HCT116 (cell line): ENCODE data around the gene TMEM119.

Source experiments
- ATF3 ChIP-seq: IDR thresholded peaks from 2 replicates; pipeline ENCODE4 v1.6.1; 2012
- CEBPB ChIP-seq: IDR thresholded peaks from 2 replicates; pipeline ENCODE4 v1.6.1; 2012; ENCODE audit warnings: low read depth
- EZH2 ChIP-seq: fragments of 200-600 bp; sonication (generic); IDR thresholded peaks from 2 replicates; pipeline ENCODE4 v1.6.1; 2017; ENCODE audit warnings: antibody characterized with exemption, mixed run types
- EZH2phosphoT487 ChIP-seq: fragments of 200-600 bp; IDR thresholded peaks from 2 replicates; pipeline ENCODE4 v1.6.1; 2018; ENCODE audit warnings: antibody characterized with exemption, borderline replicate concordance
- MAX ChIP-seq: IDR thresholded peaks from 2 replicates; pipeline ENCODE4 v1.6.1; 2012
- POLR2A ChIP-seq: IDR thresholded peaks from 2 replicates; pipeline ENCODE4 v1.7.0; 2011; ENCODE audit warnings: borderline replicate concordance; ENCODE audit not compliant: insufficient read depth, insufficient read length; ENCODE audit errors: extremely low read depth
- YY1 ChIP-seq: IDR thresholded peaks from 2 replicates; pipeline ENCODE4 v1.6.1; 2011; ENCODE audit warnings: low read length, low read depth, moderate library complexity, mild to moderate bottlenecking; ENCODE audit not compliant: insufficient replicate concordance; ENCODE audit errors: extremely low read depth
- ZNF274 ChIP-seq: fragments of 200-500 bp; sonication (Bioruptor generic); IDR thresholded peaks from 2 replicates; pipeline ENCODE4 v1.6.1; 2014; ENCODE audit warnings: mild to moderate bottlenecking, low read depth, low read length, inconsistent platforms
- TF ChIP-seq, protein P1 (sequence below), 3 experiments: fragments of 200-600 bp in 1 of 3; sonication (generic) in 1 of 3; IDR thresholded peaks in 2 of 3; conservative IDR thresholded peaks in 1 of 3; 2 replicates each; pipeline ENCODE4 v1.5.1; 2012 to 2017; ENCODE audit warnings: low read depth in 2 of 3, low read length in 2 of 3, antibody characterized with exemption in 1 of 3, borderline replicate concordance in 1 of 3, control low read depth in 1 of 3, mild to moderate bottlenecking in 1 of 3, mixed read lengths in 1 of 3, mixed run types in 1 of 3, moderate library complexity in 1 of 3; ENCODE audit not compliant: insufficient read depth in 1 of 3

DNA sequence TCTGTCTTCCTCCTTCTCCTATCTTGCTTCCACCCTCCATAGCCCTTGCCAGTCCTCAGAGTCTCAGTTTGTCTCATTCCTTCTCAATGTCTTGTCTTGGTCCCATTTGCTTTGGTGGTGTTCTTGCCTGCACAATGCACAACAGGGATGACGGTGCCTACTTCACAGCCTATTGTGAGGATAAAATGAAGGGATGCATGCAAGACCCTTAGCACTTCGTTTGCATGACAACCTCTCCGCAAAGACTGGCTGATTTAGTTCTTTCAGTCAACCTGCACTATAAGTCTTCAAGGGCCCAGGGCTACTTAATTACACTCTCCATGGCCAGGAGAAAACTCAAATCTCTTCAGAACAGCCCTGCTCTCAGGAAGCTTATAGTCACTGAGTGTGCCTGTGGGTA lies 27.3 kb upstream of the TMEM119 start:
- TF ChIP-seq MAX (no peak), POLR2A (no peak), YY1 (no peak), EZH2 (no peak), CEBPB (no peak), EZH2phosphoT487 (no peak), ATF3 (no peak), ZNF274 (no peak)
- TF ChIP-seq, protein P1, sequence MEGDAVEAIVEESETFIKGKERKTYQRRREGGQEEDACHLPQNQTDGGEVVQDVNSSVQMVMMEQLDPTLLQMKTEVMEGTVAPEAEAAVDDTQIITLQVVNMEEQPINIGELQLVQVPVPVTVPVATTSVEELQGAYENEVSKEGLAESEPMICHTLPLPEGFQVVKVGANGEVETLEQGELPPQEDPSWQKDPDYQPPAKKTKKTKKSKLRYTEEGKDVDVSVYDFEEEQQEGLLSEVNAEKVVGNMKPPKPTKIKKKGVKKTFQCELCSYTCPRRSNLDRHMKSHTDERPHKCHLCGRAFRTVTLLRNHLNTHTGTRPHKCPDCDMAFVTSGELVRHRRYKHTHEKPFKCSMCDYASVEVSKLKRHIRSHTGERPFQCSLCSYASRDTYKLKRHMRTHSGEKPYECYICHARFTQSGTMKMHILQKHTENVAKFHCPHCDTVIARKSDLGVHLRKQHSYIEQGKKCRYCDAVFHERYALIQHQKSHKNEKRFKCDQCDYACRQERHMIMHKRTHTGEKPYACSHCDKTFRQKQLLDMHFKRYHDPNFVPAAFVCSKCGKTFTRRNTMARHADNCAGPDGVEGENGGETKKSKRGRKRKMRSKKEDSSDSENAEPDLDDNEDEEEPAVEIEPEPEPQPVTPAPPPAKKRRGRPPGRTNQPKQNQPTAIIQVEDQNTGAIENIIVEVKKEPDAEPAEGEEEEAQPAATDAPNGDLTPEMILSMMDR (IDR thresholded peaks at IDR 0.05 in 2 of 3, conservative IDR thresholded peaks at IDR 0.05 in 1 of 3; ENCODE audit: borderline replicate concordance in 1 of 3, insufficient read depth in 1 of 3, low read depth in 2 of 3, low read length in 2 of 3) = no peak
